HG02981 (cell line): ENCODE results near the gene PBOV1.

Experiments
- ATAC-seq: cut with Tn5 transposase; IDR thresholded peaks from one replicate; pipeline ENCODE4 v1.9.1; 2021; ENCODE audit warnings: mild to moderate bottlenecking, moderate library complexity; ENCODE audit not compliant: unreplicated experiment

PBOV1 gene

DNA sequence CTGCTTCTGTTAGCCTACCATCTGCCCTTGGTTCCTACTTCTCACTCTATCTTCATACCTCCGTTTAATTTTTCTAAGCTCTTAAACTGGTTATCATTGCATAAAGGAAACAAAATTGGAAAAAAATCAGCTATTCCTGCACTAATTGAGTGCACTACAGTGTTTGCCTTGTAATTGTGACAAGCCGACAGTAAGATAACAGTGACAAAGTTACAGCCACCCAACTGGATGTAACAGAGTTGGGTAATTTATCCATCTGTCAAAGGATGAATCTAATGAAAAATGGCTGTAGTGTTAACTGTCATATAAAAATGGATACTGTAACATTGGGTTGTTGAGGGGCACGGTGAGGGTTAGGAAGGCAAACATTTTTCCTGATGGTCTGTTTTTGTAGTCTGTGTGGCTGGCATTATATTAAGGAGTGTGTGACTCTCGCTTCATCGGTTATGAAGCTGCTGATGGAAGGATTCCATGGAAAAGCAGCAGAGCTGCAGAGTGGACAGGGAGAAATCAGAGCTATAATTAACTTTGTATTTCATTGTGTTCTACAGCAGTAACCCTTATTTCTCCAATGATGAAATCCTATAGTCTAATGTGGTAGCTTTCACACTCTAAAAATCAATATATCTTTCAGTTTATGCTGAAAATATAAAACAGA lies 12.7 kb downstream of the PBOV1 start:
- ATAC-seq = no peak

DNA sequence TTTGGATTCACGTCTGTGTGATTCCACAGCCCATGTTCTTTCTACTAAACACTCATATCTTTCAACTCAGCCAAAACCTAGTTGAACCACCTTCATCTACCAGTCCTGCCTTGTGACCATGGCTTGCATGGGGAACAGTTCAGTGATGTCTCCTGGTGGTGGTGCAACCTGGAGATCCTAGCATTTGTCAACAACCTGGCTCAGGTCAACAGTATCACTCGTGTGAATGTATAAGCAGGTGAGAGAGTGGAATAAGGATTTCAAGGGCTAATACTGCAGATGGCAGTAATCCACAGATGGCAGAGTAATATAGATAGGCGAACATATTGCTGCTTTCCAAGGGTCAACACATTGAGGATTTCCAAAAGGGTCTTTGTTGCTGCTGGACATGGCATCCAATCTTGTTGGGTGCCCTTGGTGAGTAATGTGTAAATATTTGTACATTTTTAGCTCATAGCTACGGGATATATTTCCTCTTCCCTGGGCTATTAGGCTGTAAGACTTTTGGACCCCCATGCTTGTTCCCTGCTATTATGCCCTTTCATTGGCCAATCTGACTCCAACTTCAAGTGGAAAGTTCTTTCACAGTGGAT lies 13.4 kb downstream of the PBOV1 start:
- ATAC-seq = no peak

DNA sequence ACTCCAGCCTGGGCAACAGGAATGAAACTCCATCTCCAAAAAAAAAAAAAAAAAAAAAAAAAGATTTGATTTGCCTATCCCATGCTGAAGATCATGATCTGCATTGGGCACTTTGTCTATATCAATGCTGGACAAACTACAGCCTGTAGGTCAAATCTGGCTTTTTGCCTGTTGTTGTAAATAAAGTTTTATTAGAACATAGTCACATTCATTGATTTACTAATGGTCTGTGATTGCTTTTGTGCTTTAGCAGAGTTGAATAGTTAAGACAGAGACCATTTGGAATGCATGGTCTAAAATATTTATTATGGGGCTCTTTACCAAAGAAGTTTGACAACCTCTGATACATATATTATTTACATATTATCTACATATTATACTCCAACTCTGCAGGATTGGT lies 14.0 kb downstream of the PBOV1 start:
- no peak for ATAC-seq

DNA sequence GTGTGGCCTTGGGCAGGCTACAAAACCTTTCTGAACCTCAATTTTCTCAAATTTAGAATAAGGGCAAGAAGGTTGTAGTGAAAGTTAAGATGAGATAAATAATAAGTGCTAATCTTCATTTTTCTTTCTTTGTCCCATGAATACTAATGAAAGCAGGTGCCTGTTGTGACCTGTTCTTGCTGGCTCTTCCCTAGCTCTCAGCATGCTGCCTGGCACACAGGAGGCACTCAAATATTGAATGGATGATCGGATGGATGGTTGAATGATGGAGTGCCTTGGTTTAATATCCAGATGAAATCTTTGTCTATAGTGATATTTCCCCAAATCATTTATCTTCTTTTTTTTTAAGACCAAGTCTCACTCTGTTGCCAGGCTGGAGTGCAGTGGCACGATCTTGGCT lies 15.0 kb downstream of the PBOV1 start:
- ATAC-seq = no peak

DNA sequence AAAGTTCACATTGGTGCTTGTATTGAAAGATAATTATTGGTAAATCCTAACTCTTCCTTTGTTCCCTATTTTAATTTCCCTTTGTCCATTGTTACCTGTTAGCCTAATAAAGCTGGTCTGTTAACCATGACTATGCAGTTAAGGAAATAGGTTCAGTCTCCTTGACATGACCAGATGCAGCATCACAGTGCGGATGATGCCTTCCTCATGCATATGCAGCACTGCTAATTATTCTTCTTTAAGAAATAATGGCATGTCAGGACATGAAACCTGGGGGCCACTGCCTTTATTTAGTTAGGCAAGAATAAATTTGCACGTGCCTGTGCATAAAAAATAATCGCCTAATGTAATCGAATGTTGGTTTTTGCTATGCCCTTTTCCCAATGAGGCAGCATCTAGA lies 16.5 kb downstream of the PBOV1 start:
- no peak for ATAC-seq

DNA sequence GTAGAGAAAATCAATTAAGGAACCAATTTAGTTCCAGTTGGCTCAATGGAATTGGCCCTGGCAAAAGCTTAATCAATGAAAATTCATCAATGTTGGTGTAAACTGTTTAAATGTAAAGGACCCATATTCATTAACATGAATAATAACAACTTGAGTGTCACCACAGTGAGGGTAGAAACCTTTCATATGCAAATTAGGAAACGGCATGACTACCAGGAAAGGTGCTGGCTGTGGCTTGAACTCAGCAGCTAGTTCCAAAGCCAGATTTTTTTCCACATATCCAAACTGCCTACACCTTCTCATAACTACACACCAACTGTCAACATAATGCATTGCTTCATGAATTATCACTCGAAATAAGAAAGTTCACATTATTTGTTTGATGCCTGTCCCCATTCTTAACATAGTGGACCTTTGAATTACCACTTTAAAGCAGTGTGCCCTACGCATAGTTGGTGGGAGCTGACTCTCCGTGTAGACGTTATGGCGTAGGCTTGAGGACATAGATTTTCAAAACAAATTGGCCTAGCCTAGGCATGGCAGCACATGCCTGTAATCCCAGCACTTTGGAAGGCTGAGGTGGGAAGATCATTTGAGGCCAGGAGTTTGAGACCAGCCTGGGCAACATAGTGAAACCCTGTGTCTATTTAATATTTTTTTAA lies 19.7 kb downstream of the PBOV1 start:
- no peak for ATAC-seq

DNA sequence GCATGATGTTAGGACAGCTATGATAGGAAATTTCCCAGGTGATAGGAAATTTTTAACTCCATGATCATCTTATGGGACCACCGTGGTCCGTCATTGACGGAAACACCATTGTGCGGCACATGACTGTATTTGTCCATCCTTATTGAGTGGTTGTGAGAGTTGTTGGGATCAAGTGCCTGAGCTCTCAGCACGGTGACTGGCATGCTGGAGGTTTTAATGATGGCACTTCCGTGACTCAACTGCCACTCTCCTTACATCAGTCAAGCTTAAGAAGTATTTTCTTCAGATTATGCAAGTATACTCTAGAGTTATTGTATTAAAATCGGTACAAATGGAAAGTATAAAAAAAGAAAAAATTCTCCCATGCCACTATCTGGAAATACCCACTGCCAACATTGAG lies 20.7 kb downstream of the PBOV1 start:
- ATAC-seq = no peak

DNA sequence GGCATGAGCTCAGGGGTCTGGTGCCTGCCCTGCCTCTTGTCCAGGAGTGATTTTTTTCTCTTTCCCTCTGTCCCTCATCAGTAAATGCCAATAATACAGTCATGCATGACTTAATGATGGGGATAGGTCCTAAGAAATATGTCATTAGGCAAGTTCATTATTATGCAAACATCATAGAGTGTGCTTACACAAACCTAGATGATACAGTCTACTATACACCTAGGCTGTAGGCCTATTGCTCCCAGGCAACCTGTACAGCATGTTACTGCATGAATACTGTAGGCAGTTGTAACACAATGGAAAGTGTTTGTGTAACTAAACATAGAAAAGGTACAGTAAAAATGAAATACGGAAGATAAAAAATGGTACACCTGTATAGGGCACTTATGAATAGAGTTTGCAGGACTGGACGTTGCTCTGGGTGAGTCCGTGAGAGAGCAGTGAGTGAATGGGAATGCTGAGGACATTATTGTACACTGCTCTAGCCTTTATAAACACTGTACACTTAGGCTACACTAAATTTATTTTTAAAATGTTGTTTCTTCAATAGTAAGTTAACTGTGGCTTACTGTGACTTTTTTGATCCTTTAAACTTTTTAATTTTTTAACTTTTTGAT lies 22.1 kb downstream of the PBOV1 start:
- no peak for ATAC-seq

DNA sequence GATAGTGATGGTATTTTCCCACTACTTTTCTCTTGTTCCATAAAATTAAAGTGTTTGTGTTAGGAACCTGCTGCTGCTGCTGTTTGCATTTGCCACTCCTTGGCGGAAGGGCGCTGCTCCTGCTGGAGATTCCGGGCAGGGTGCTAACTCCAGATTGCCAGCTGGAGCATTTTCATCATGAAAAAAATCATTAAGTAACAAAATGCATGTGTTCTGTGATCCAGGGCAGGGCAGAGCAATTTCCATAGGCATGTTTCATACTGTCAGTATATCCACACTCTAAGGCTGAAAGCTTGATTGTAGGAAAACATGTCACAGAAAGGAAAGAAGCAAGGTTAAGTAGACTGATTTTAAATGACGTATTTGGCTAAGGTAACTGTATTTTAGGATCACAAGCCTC lies 24.0 kb downstream of the PBOV1 start:
- ATAC-seq = no peak

DNA sequence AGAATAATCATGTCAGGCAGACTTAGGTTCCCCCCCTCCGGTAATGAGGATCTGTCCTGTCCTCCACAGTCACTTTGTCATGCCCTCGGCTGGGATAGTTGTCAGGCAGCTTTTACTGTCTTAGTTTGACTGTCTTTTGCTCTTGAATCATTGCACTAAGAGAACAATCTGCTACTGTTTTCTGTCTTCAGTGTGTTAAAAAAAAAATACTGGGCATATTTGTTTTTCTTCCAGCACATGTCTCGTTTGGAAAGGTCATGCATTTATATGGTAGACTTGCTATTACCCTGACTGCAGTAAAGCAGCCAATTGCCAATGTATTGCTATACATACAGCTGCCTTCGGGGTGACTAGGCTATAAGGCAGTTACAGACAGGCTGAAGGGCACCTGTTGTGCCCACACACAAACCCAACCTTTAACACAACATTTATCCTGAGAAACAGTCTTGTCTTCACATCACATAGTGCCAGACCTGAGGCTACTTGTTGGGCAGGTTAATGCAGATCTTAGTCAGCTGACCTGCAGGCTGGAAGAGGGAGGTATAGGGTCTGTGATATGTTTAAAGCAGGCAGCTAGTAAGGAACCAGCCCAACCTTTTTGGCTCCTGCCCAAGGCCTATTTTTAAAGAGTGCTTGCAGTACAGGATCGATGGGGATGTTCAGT lies 29.9 kb downstream of the PBOV1 start:
- no peak for ATAC-seq

DNA sequence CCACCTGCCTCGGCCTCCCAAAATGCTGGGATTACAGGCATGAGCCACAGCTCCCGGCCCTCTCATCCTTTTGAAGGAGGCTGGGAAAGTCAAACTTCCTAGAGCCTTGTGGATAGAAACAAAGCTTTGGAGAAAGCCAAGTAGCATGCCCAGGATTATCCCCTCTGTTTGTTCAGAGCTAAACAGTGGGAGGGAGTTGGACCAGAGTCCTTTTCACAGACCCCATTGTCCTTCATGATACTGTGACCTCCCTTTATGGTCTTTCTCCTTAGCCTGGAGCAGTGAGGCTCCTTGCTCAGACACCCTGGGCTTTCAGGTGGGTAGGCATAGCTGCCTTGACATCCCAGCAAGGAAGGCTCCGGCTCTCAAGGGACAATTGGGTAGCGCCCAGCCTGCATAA lies 31.1 kb downstream of the PBOV1 start:
- ATAC-seq = no peak

DNA sequence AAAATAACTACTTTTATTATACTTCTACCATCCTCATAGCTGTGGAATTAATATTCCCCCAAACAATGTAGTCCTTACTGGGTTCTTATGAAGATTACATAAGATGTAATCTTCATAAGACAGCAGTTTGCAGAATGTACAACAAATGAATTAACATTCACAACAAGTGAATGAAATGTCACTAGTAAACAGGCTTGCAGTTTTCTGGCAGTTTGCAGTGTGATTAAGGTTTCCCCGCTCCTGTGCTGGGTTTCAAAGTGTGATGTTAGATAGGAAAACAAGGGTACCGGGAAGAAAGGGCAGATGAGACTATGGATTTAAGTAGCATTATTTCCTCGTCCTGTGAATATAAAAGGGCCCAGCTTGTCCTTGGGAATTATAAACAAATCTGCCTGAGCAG lies 34.1 kb downstream of the PBOV1 start:
- ATAC-seq = no peak

DNA sequence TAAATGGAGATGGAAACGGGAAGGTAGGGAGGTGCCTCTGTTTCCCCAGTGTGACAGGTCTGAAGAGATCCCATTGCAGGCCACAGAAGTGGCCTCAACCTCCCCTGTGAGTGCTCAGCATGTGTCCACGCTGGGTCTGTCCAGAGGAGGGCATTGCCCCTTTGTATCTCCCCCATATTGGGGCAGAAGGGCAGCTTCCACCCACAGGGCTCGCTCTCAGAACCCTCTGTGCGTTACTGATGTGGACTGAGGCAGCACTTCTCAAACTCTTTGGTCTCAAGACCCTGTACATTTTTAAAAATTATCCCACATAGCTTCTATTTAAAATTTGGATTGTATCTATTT lies 34.5 kb downstream of the PBOV1 start:
- no peak for ATAC-seq

DNA sequence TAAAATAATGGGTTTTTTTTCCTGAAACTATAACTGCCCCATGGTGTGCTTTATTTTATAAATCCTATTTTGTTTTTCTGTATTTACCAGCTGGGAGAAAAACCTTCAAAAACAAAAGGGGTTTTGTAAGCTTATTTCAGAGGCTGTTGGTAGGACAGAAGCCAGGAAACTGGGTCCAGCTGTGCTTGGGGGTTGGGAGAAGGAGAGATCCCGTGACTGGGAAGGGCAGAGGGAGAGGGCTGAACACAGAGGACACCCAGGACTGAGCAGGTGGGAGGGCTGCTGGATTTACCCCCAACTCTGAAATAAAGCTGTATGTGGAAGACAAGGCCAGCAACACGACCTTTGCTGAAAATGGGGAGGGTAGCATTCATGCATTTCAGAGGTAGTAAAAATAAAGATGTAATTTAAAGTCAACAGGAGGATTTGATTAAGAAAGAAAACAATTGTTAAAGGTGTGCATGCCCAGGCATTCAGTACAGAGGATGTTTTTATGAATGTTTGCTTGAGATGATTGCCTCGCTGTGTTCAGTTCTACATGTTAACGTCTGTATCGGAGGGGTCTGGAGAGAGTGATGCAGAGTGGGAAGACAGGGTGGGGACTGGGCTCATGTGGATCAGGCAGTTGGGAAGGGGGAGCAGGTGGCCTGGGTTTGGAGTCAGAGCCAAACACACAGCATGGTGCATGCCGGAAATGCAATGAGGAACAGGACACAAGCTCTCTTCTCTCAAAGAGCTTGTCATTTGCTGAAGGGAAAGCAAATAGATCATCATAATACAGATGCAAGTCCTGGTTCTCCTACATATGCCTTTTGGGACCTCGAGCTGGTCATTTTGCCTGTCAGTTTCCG lies 35.1 kb downstream of the PBOV1 start:
- ATAC-seq = no peak

DNA sequence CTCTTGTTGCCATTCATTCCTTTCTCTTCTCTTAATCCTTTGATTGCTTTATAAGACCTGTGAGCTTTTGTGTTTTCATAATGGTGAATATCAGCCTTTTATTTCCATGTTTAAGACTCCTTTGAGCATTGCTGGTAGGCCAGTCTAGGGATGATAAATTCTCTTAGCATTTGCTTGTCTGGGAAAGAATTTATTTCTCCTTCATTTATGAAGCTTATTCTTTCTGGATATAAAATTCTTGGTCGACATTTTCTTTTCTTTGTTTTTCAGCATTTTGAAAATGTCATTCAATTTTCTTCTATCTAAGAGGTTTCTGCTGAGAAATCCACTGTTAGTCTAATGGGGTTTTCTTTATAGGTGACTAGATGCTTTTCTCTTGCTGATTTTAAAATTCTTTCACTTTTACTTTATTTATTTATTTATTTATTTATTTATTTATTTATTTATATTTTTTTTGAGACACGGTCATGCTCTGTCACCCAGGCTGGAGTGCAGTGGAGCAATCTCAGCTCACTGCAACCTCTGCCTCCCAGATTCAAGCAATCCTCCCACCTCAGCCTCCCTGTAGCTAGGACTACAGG lies 41.5 kb downstream of the PBOV1 start:
- no peak for ATAC-seq

DNA sequence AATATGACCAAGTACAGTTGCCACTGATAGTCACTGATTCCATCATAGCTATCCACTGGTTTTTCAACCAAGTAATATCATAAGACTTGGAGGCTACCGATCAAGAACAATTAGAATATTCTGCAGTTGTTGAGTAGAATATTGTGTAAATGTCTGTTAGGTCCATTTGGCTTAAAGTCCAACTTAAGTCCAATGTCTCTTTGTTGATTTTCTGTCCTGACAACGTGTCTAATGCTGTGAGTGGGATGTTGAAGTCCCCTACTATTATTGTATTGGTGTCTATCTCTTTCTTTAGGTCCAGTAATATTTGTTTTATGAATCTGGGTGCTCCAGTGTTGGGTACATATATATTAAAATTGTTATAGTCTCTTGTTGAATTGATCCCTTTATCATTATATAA lies 42.7 kb downstream of the PBOV1 start:
- ATAC-seq = no peak
